NCI-H524 (cell line): ENCODE results near the gene GRK7.
"Not testable (repeated sequence)": the region's sequence is repeated elsewhere in the genome, so short reads cannot be mapped to it uniquely, and the experiment has no call there.

Source experiments
- DNase-seq, 2 experiments: peaks; one replicate each; lab custom pipeline; 2025; lab: John Stamatoyannopoulos, UW

Gene GRK7

GRCh38 chr3:141795741-141796080 lies 32.5 kb downstream of the GRK7 start:
- DNase-seq = no peak

- peak in 1 of 2 experiments; percentile 34 for DNase-seq
Measured at GRCh38 chr3:141796081-141796888, 33.1 kb downstream of the GRK7 start.

GRCh38 chr3:141796889-141797781 lies 33.9 kb downstream of the GRK7 start:
- DNase-seq = peak in 1 of 2 experiments; percentile 36

- peak; percentile 21 to 53 for DNase-seq
Measured at GRCh38 chr3:141797819-141798447, 34.7 kb downstream of the GRK7 start.

- DNase-seq = no peak
Measured at GRCh38 chr3:141798448-141798845, 35.2 kb downstream of the GRK7 start.

- DNase-seq = peak in 1 of 2 experiments; percentile 17
Measured at GRCh38 chr3:141802316-141803077, 39.3 kb downstream of the GRK7 start.

- DNase-seq = not testable (repeated sequence)
Measured at GRCh38 chr3:141803538-141803937, 40.3 kb downstream of the GRK7 start.

- no peak for DNase-seq
Measured at GRCh38 chr3:141804447-141804777, 41.2 kb downstream of the GRK7 start.

- DNase-seq = no peak
Measured at GRCh38 chr3:141804778-141805639, 41.8 kb downstream of the GRK7 start.

- no peak for DNase-seq
Measured at GRCh38 chr3:141807277-141808033, 44.2 kb downstream of the GRK7 start.

GRCh38 chr3:141808586-141808985 lies 45.4 kb downstream of the GRK7 start:
- DNase-seq = no peak

GRCh38 chr3:141810161-141810560 lies 47.0 kb downstream of the GRK7 start:
- DNase-seq = no peak

GRCh38 chr3:141811348-141811747 lies 48.1 kb downstream of the GRK7 start:
- DNase-seq = no peak

- no peak for DNase-seq
Measured at GRCh38 chr3:141812084-141812483, 48.9 kb downstream of the GRK7 start.

GRCh38 chr3:141812586-141812985 lies 49.4 kb downstream of the GRK7 start:
- no peak for DNase-seq
